Endothelial cell of umbilical vein (primary cell): Measurements from ENCODE around the gene MACROD2. TPM values are rescaled to one million over a fixed set of nuclear protein-coding genes. Genes with fewer than 3 reads are reported as not detected.

Experiments used
- BruUV-seq: library from RNA; stranded (reverse); fragments of 400-500 nt; replicated peaks from 2 replicates; lab custom pipeline; 2021; lab: Mats Ljungman, UMichigan
- CTCF ChIA-PET: fragments of 300-600, 350-600 bp; sonication (Branson Sonifier 250); formaldehyde crosslinking; loops from one replicate; lab custom pipeline; 2021; ENCODE audit warnings: antibody characterized with exemption, inconsistent platforms; lab: Charles Lee
- POLR2A ChIA-PET: fragments of 300-600, 350-600 bp; sonication (Branson Sonifier 250); formaldehyde crosslinking; loops from one replicate; lab custom pipeline; 2021; ENCODE audit warnings: antibody characterized with exemption, inconsistent platforms; lab: Charles Lee
- DNase-seq: peaks from one replicate; pipeline ENCODE4 v3.0.0-alpha.2; 2011; ENCODE audit warnings: low read depth, low spot score
- FAIRE-seq: peaks from 2 replicates; lab custom pipeline; 2011; peaks lifted over from hg19 to GRCh38; lab: Jason Lieb, UNC
- H2AFZ ChIP-seq: 2 replicates; pipeline ENCODE4 v1.6.0; 2012; ENCODE audit warnings: low read depth, low read length, control low read depth, inconsistent platforms
- H3K27ac ChIP-seq: 2 replicates; pipeline ENCODE4 v1.5.1; 2011; ENCODE audit warnings: low read depth, mild to moderate bottlenecking, control low read depth, low read length, moderate library complexity; ENCODE audit not compliant: insufficient read depth
- H3K27me3 ChIP-seq, 2 experiments: 2 replicates each; pipeline versions ENCODE4 v1.6.0 to v1.6.1; 2011; ENCODE audit warnings: low read length in 2 of 2, mixed read lengths in 1 of 2; ENCODE audit not compliant: control insufficient read depth in 2 of 2, insufficient read depth in 2 of 2
- H3K36me3 ChIP-seq, 2 experiments: 2 replicates in 1 of 2; 3 replicates in 1 of 2; pipeline ENCODE4 v1.5.1; 2011; ENCODE audit warnings: low read length in 2 of 2, mild to moderate bottlenecking in 1 of 2, moderate library complexity in 1 of 2; ENCODE audit not compliant: control insufficient read depth in 2 of 2, insufficient read depth in 2 of 2; ENCODE audit errors: extremely low read depth in 1 of 2
- H3K4me1 ChIP-seq: 3 replicates; pipeline ENCODE4 v1.5.1; 2011; ENCODE audit warnings: mild to moderate bottlenecking, low read length; ENCODE audit not compliant: control insufficient read depth, insufficient read depth; ENCODE audit errors: extremely low read depth
- H3K4me2 ChIP-seq: 2 replicates; pipeline ENCODE4 v1.6.1; 2011; ENCODE audit warnings: low read length, control low read depth, mixed read lengths; ENCODE audit not compliant: insufficient read depth
- H3K4me3 ChIP-seq, 3 experiments: fragments of 200-600 bp in 1 of 3; sonication (generic), shearing (Covaris generic) in 1 of 3; replicated peaks in 1 of 3; 2 replicates each; pipeline ENCODE4 v1.5.1; 2011 to 2016; ENCODE audit warnings: control low read depth in 3 of 3, low read length in 3 of 3, mild to moderate bottlenecking in 2 of 3, inconsistent platforms in 1 of 3, low read depth in 1 of 3, moderate library complexity in 1 of 3; ENCODE audit not compliant: insufficient read depth in 1 of 3
- H3K79me2 ChIP-seq: 2 replicates; pipeline ENCODE4 v1.6.0; 2012; ENCODE audit warnings: low read length, inconsistent platforms; ENCODE audit not compliant: control insufficient read depth, insufficient read depth
- H3K9ac ChIP-seq: replicated peaks from 2 replicates; pipeline ENCODE3; 2011; ENCODE audit warnings: low read length, control low read depth; ENCODE audit not compliant: insufficient read depth; ENCODE audit errors: extremely low read depth
- H3K9me1 ChIP-seq: replicated peaks from 3 replicates; pipeline ENCODE4 v1.6.0; 2011; ENCODE audit warnings: mild to moderate bottlenecking, low read length; ENCODE audit not compliant: control insufficient read depth, insufficient read depth; ENCODE audit errors: extremely low read depth
- H3K9me3 ChIP-seq: replicated peaks from 2 replicates; pipeline ENCODE4 v1.5.1; 2012; ENCODE audit warnings: low read length, inconsistent platforms; ENCODE audit not compliant: control insufficient read depth, insufficient read depth
- H4K20me1 ChIP-seq: replicated peaks from 2 replicates; pipeline ENCODE3; 2011; ENCODE audit warnings: mild to moderate bottlenecking, low read length; ENCODE audit not compliant: control insufficient read depth, insufficient read depth; ENCODE audit errors: extremely low read depth
- EZH2 ChIP-seq: IDR thresholded peaks from 2 replicates; pipeline ENCODE4 v1.6.1; 2012; ENCODE audit warnings: borderline replicate concordance, low read depth, mild to moderate bottlenecking, moderate library complexity, low read length, inconsistent platforms; ENCODE audit not compliant: severe bottlenecking
- FOS ChIP-seq: IDR thresholded peaks from 2 replicates; pipeline ENCODE4 v1.6.1; 2011; ENCODE audit warnings: mild to moderate bottlenecking, low read length, moderate library complexity, borderline replicate concordance; ENCODE audit not compliant: insufficient read depth
- GATA2 ChIP-seq: IDR thresholded peaks from 2 replicates; pipeline ENCODE4 v1.7.0; 2011; ENCODE audit warnings: low read depth, mild to moderate bottlenecking, moderate library complexity, mixed read lengths, low read length; ENCODE audit not compliant: insufficient read length, insufficient read depth
- JUN ChIP-seq: IDR thresholded peaks from 2 replicates; pipeline ENCODE4 v1.6.1; 2011; ENCODE audit warnings: borderline replicate concordance, low read depth; ENCODE audit not compliant: insufficient read length, insufficient read depth
- MYC ChIP-seq: IDR thresholded peaks from one replicate; pipeline ENCODE4 v1.6.1; 2011; ENCODE audit warnings: mild to moderate bottlenecking, low read depth, low read length
- POLR2A ChIP-seq: IDR thresholded peaks from 2 replicates; pipeline ENCODE4 v1.6.1; 2012; ENCODE audit warnings: low read depth, mild to moderate bottlenecking, control low read depth, low read length
- POLR2AphosphoS5 ChIP-seq: IDR thresholded peaks from 2 replicates; pipeline ENCODE4 v1.6.1; 2012; ENCODE audit warnings: low read depth, mild to moderate bottlenecking, control low read depth, low read length, moderate library complexity; ENCODE audit not compliant: insufficient read depth
- dilution Hi-C: fragments of 300-500 bp; cut with MboI; formaldehyde crosslinking; loops from one replicate; pipeline ENCODE4 v1.15.0; 2019; ENCODE audit warnings: low sequenced_read_pairs; ENCODE audit not compliant: extremely low pct_ligation_motif_present
- intact Hi-C: fragments of 100-400 bp; cut with micrococcal nuclease; formaldehyde crosslinking; loops from one replicate; pipeline ENCODE4 v1.10.0; 2022
- polyA plus RNA-seq, 4 experiments: library from polyadenylated mRNA; depleted of rRNA in 3 of 4; stranded (reverse) in 3 of 4; unstranded in 1 of 4; fragments of >200 nt; gene quantifications; 2 replicates each; pipeline versions ENCODE4 v1.2.1 to v1.2.3, GENCODE V29; 2011 to 2012; ENCODE audit warnings: missing spikeins in 1 of 4
- total RNA-seq: library from RNA; stranded (reverse); gene quantifications from 2 replicates; pipeline ENCODE4 v1.2.3, GENCODE V29; 2021
- TF ChIP-seq, protein P1 (sequence below), 2 donors: IDR thresholded peaks; 1 replicate in 1 of 2; 2 replicates in 1 of 2; pipeline ENCODE4 v1.5.1; 2011; ENCODE audit warnings: low read length in 2 of 2, mild to moderate bottlenecking in 2 of 2, moderate library complexity in 2 of 2, control low read depth in 1 of 2, inconsistent platforms in 1 of 2, low read depth in 1 of 2; ENCODE audit not compliant: insufficient read depth in 1 of 2; ENCODE audit errors: extremely low read depth in 1 of 2
- TF ChIP-seq, protein P2 (sequence below): IDR thresholded peaks from 2 replicates; pipeline ENCODE4 v1.6.1; 2011; ENCODE audit not compliant: insufficient read depth, insufficient read length

Gene MACROD2
- total and polyA plus RNA-seq, 2 donors (not counting 3 experiments of a cell fraction or from before 2014, with no cell fraction given) = 0.11 to 0.73 TPM

GRCh38 chr20:16063881-16064280, 2068.6 kb downstream of the MACROD2 start:
- H3K27ac ChIP-seq = no peak overlapping the region
- no peak for DNase-seq
- no peak overlapping the region for H3K4me2 ChIP-seq
- no peak overlapping the region for H3K9ac ChIP-seq
- FAIRE-seq = no peak
- H3K4me3 ChIP-seq = no peak overlapping the region
- no peaks in the 10 kb centered on the region for H3K27me3 ChIP-seq
- intact Hi-C loops = no loop called here
- peaks cover 2% of the 10 kb centered on the region for H3K9me3 ChIP-seq
- no TSS peak for BruUV-seq
- H3K36me3 ChIP-seq = no peaks in the 10 kb centered on the region
- H2AFZ ChIP-seq = no peak overlapping the region
- H3K79me2 ChIP-seq = no peaks in the 10 kb centered on the region
- TF ChIP-seq JUN (no peak), POLR2A (no peak), FOS (no peak)
- TF ChIP-seq, protein P1, sequence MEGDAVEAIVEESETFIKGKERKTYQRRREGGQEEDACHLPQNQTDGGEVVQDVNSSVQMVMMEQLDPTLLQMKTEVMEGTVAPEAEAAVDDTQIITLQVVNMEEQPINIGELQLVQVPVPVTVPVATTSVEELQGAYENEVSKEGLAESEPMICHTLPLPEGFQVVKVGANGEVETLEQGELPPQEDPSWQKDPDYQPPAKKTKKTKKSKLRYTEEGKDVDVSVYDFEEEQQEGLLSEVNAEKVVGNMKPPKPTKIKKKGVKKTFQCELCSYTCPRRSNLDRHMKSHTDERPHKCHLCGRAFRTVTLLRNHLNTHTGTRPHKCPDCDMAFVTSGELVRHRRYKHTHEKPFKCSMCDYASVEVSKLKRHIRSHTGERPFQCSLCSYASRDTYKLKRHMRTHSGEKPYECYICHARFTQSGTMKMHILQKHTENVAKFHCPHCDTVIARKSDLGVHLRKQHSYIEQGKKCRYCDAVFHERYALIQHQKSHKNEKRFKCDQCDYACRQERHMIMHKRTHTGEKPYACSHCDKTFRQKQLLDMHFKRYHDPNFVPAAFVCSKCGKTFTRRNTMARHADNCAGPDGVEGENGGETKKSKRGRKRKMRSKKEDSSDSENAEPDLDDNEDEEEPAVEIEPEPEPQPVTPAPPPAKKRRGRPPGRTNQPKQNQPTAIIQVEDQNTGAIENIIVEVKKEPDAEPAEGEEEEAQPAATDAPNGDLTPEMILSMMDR (IDR thresholded peaks at IDR 0.05; ENCODE audit: extremely low read depth in 1 of 2, insufficient read depth in 1 of 2, low read depth in 1 of 2, low read length in 2 of 2) = no peak
- no peaks in the 10 kb centered on the region for H3K4me1 ChIP-seq
- dilution Hi-C loops = no loop called here
- ChIA-PET CTCF (no interaction called here), POLR2A (no interaction called here)
- H4K20me1 ChIP-seq = no peaks in the 10 kb centered on the region
- no peaks in the 10 kb centered on the region for H3K9me1 ChIP-seq

DNA sequence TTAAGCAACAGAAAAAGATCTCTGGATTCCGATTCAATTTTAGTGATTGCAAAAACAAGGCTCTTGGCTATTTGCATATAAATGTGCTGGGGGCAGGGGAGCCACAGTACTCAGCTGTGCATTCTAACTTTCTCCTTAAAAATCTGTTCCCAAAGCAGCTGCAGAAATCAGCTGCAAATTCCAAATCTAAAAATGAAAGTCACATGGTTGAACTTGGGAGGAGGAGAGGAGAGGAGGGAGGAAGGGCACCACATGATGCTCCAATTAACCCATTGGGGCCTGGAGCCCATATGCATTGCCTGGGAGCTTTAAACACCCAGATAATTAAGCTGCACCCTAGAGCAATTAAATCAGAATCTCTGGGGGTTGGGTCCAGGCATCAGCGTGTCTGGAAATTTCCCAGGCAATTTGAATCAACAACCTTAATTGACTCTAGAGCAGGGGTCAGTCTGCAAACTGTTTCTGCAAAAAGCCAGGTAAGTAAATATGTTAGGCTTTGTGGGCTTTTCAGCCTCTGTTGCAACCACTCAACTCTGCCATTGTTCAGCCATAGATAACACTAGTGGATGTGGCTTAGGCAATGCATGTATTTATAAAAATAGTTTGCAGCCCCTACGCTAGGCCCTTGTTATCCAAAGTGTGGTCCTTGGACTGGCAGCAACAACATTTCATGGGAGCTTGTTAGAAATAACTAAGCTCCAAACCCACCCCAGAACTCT, 2069.8 kb downstream of the MACROD2 start:
- CTCF ChIA-PET = no interaction called here

More for the DNA sequence above, 2069.8 kb downstream of the MACROD2 start:
- DNase-seq (no peak), FAIRE-seq (no peak)
- TF ChIP-seq POLR2A = no peak
- no peak for TF ChIP-seq FOS
- no peak for TF ChIP-seq GATA2
- TF ChIP-seq, protein P2, sequence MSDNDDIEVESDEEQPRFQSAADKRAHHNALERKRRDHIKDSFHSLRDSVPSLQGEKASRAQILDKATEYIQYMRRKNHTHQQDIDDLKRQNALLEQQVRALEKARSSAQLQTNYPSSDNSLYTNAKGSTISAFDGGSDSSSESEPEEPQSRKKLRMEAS = no peak
- TF ChIP-seq, protein P1 (IDR thresholded peaks at IDR 0.05; ENCODE audit: extremely low read depth in 1 of 2, insufficient read depth in 1 of 2, low read depth in 1 of 2, low read length in 2 of 2) = no peak
- TF ChIP-seq JUN = no peak
- no peak for TF ChIP-seq POLR2AphosphoS5
- TF ChIP-seq EZH2 = no peak
- TF ChIP-seq MYC = no peak
- no peaks in the 10 kb centered on the region for H3K4me1 ChIP-seq
- intact Hi-C loops = no loop called here
- BruUV-seq = no TSS peak
- H2AFZ ChIP-seq = no peak overlapping the region
- no peaks in the 10 kb centered on the region for H3K9me1 ChIP-seq
- no peak overlapping the region for H3K4me3 ChIP-seq
- H3K27ac ChIP-seq = no peak overlapping the region
- H3K9me3 ChIP-seq = no peaks in the 10 kb centered on the region
- H4K20me1 ChIP-seq = no peaks in the 10 kb centered on the region
- no peaks in the 10 kb centered on the region for H3K36me3 ChIP-seq
- H3K9ac ChIP-seq = no peak overlapping the region
- POLR2A ChIA-PET = no interaction called here
- H3K4me2 ChIP-seq = no peak overlapping the region
- dilution Hi-C loops = no loop called here
- no peaks in the 10 kb centered on the region for H3K27me3 ChIP-seq
- no peaks in the 10 kb centered on the region for H3K79me2 ChIP-seq
